HG02840 (cell line): Measurements from ENCODE around the gene HOXA10.

Experiments used
- ATAC-seq: cut with Tn5 transposase; IDR thresholded peaks from one replicate; pipeline ENCODE4 v1.9.1; 2021; ENCODE audit warnings: mild to moderate bottlenecking, moderate library complexity, moderate number of reproducible peaks; ENCODE audit not compliant: unreplicated experiment, low FRiP score

Gene HOXA10

DNA sequence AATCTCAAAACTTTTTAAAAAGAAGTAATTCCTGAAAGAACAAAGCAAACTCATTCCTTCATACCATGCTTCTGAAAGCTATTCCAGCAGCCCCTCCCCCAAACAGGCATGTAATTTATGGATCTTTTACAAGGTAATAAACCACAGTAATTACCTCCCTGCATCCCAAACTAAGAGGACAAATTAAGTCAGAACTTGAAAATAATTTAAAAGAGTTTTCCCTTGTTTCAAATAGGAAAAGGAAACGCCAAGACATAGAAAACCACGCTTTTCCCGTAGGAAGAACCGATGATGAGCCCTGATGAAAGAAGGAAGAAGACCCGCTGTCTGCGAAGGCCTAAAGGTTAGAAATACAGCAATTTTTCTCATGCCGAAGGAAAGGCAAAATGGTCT, 52.4 kb downstream of the HOXA10 start:
- no peak for ATAC-seq
